K562 (cell line): ENCODE data around the gene TMEM242. TPM values are rescaled to one million over a fixed set of nuclear protein-coding genes. Genes with fewer than 3 reads are reported as not detected.

Experiments used
- ARID1B ChIP-seq: fragments of 450-650 bp; IDR thresholded peaks from 2 replicates; pipeline ENCODE4 v1.6.1; 2016; ENCODE audit warnings: antibody characterized with exemption, mild to moderate bottlenecking, inconsistent platforms
- CBX2 ChIP-seq: fragments of 200-600 bp; sonication (generic); IDR thresholded peaks from one replicate; pipeline ENCODE4 v1.6.1; 2012; ENCODE audit warnings: mild to moderate bottlenecking, low read length, inconsistent platforms; ENCODE audit not compliant: insufficient read depth, poor library complexity, severe bottlenecking
- DNMT1 ChIP-seq: fragments of 450-650 bp; IDR thresholded peaks from 2 replicates; pipeline ENCODE4 v1.6.1; 2016; ENCODE audit warnings: antibody characterized with exemption, mild to moderate bottlenecking
- GATA2 ChIP-seq: sonication (generic); formaldehyde crosslinking; IDR thresholded peaks from 2 replicates; pipeline ENCODE4 v1.4.0; 2020; ENCODE audit warnings: mild to moderate bottlenecking, missing genetic modification reagents
- GATAD2A ChIP-seq: fragments of 450-650 bp; IDR thresholded peaks from 2 replicates; pipeline ENCODE4 v1.6.1; 2017
- HNRNPK ChIP-seq: fragments of 200-400 bp; formaldehyde crosslinking; IDR thresholded peaks from one replicate; pipeline ENCODE4 v1.6.1; 2018; ENCODE audit warnings: mild to moderate bottlenecking, low read depth, low read length; ENCODE audit not compliant: poor library complexity, severe bottlenecking
- MAZ ChIP-seq, 2 experiments: fragments of 450-650 bp in 1 of 2; sonication (generic) in 1 of 2; formaldehyde crosslinking; IDR thresholded peaks in 1 of 2; conservative IDR thresholded peaks in 1 of 2; 2 replicates each; pipeline versions ENCODE4 v1.4.0 to v1.5.0; 2020; ENCODE audit warnings: mild to moderate bottlenecking in 1 of 2, missing genetic modification reagents in 1 of 2
- MEF2D ChIP-seq: conservative IDR thresholded peaks from 2 replicates; pipeline ENCODE4 v1.6.1; 2016; ENCODE audit warnings: low read depth, missing genetic modification characterization, missing compliant biosample characterization
- MTF1 ChIP-seq: fragments of 250-450 bp; sonication (Bioruptor Pico); IDR thresholded peaks from 2 replicates; pipeline ENCODE4 v1.9.0; 2021; ENCODE audit warnings: moderate library complexity, mild to moderate bottlenecking, inconsistent platforms, borderline replicate concordance
- NBN ChIP-seq: fragments of 450-650 bp; IDR thresholded peaks from 2 replicates; pipeline ENCODE4 v1.6.1; 2016; ENCODE audit warnings: low read depth, mild to moderate bottlenecking
- POLR3G ChIP-seq: IDR thresholded peaks from 2 replicates; pipeline ENCODE4 v1.6.1; 2011; ENCODE audit not compliant: insufficient read length, insufficient replicate concordance; ENCODE audit errors: extremely low read depth
- RNF219 ChIP-seq: fragments of 250-450 bp; sonication (Bioruptor Pico); IDR thresholded peaks from 2 replicates; pipeline ENCODE4 v1.5.0; 2022; ENCODE audit warnings: mild to moderate bottlenecking
- SNRNP70 ChIP-seq: fragments of 200-400 bp; formaldehyde crosslinking; optimal IDR thresholded peaks from 2 replicates; pipeline ENCODE3; 2017; ENCODE audit warnings: low read depth, low read length
- SREBF1 ChIP-seq: fragments of 150-350 bp; IDR thresholded peaks from 2 replicates; pipeline ENCODE4 v1.6.1; 2014; ENCODE audit warnings: antibody characterized with exemption, low read depth, low read length, borderline replicate concordance
- XRCC3 ChIP-seq: fragments of 450-650 bp; IDR thresholded peaks from 2 replicates; pipeline ENCODE4 v1.6.1; 2017; ENCODE audit warnings: mild to moderate bottlenecking, moderate library complexity
- XRCC4 ChIP-seq: IDR thresholded peaks from one replicate; pipeline ENCODE4 v1.6.1; 2011; ENCODE audit not compliant: insufficient read depth, insufficient read length; ENCODE audit errors: extremely low read depth
- ZBTB33 ChIP-seq: sonication (generic); formaldehyde crosslinking; IDR thresholded peaks from 2 replicates; pipeline ENCODE4 v1.8.1; 2023; ENCODE audit warnings: mild to moderate bottlenecking, missing genetic modification reagents
- ZMIZ1 ChIP-seq, 2 experiments: fragments of 150-350 bp in 1 of 2; IDR thresholded peaks; 2 replicates each; pipeline ENCODE4 v1.6.1; 2012 to 2016; ENCODE audit warnings: low read depth in 2 of 2, low read length in 2 of 2, mild to moderate bottlenecking in 1 of 2, moderate library complexity in 1 of 2
- polyA plus RNA-seq, 8 experiments: library from polyadenylated mRNA; depleted of rRNA in 4 of 8; stranded (reverse) in 5 of 8; unstranded in 3 of 8; fragments of >200 nt; fragmentation: Nextera tagmentation in 2 of 8; fragmentation: Illumina TruSeq in 1 of 8; extraction: Ambion mirVana in 2 of 8; extraction: Trizol in 1 of 8; gene quantifications; 2 replicates each; pipeline versions ENCODE4 v1.2.1 to v1.2.3, GENCODE V29; 2011 to 2014; ENCODE audit warnings: inconsistent platforms in 1 of 8, missing spikeins in 1 of 8
- total RNA-seq, 7 experiments: library from RNA; depleted of rRNA in 6 of 7; stranded (reverse); fragments of >200 nt in 6 of 7; fragmentation: Illumina TruSeq in 2 of 7; extraction: Trizol in 2 of 7; gene quantifications; 2 replicates each; pipeline versions ENCODE4 v1.2.1 to v1.2.3, GENCODE V29; 2011 to 2021; ENCODE audit warnings: low replicate concordance in 1 of 7

Gene TMEM242
- total and polyA plus RNA-seq, 9 of the 15 experiments (the other 6 are each of a cell fraction or from before 2014, with no cell fraction given), result 9.5 to 35.3 (median 16.5) TPM

- TF ChIP-seq RNF219 (no peak; the same call in 1 of the 2 replicates), GATA2 (CRISPR knock-in tag) (0 out of 2 replicates have a peak, but pooled peaks have one; percentile 7), MTF1 (no peak), ZMIZ1 (IDR thresholded peaks at IDR 0.05; ENCODE audit: low read depth in 2 of 2, low read length in 2 of 2) (peak in 1 of 2 experiments; percentile 36; a peak in 2 of 4 replicates), CBX2 (no peak), GATAD2A (peak; percentile 75), HNRNPK (no peak), SREBF1 (no peak; the same call in 1 of the 2 replicates), POLR3G (no peak), MEF2D (tag) (no peak; the same call in 1 of the 2 replicates), DNMT1 (no peak), ARID1B (peak; percentile 63), ZBTB33 (CRISPR knock-in tag) (no peak; the same call in 1 of the 2 replicates), MAZ (CRISPR knock-in tag; conservative IDR thresholded peaks at IDR 0.05 in 1 of 2, IDR thresholded peaks at IDR 0.05 in 1 of 2) (peak; percentile 94 to 98), XRCC3 (no peak), SNRNP70 (no peak), XRCC4 (no peak), NBN (peak; percentile 97)
Measured at GRCh38 chr6:157323255-157323965, at the start of gene TMEM242 (continued).
